Astrocyte (in vitro differentiated cells and primary cell): ENCODE data around the gene NXF1. TPM values are rescaled to one million over a fixed set of nuclear protein-coding genes. Genes with fewer than 3 reads are reported as not detected.
A peak's percentile ranks its signal among the peaks of the same experiment; 100 is the strongest.

Experiments
- DNase-seq: peaks from one replicate; pipeline ENCODE4 v3.0.0-alpha.2; 2010; ENCODE audit warnings: low read depth
- FAIRE-seq: peaks from 2 replicates; lab custom pipeline; 2011; peaks lifted over from hg19 to GRCh38; lab: Jason Lieb, UNC
- H2AFZ ChIP-seq: 2 replicates; pipeline ENCODE4 v1.6.0; 2012; ENCODE audit warnings: low read depth, low read length, inconsistent platforms
- H3K27ac ChIP-seq: 2 replicates; pipeline ENCODE4 v1.5.1; 2011; ENCODE audit warnings: low read depth, low read length, inconsistent platforms
- H3K27me3 ChIP-seq: 2 replicates; pipeline ENCODE4 v1.6.0; 2011; ENCODE audit warnings: low read length, inconsistent platforms; ENCODE audit not compliant: insufficient read depth
- H3K36me3 ChIP-seq: 2 replicates; pipeline ENCODE4 v1.5.1; 2011; ENCODE audit warnings: low read length, inconsistent platforms; ENCODE audit not compliant: insufficient read depth
- H3K4me1 ChIP-seq: 2 replicates; pipeline ENCODE4 v1.5.1; 2011; ENCODE audit warnings: low read length, inconsistent platforms; ENCODE audit not compliant: insufficient read depth
- H3K4me2 ChIP-seq: 2 replicates; pipeline ENCODE4 v1.6.0; 2012; ENCODE audit warnings: low read length, inconsistent platforms
- H3K4me3 ChIP-seq: 2 replicates; pipeline ENCODE4 v1.5.1; 2011; ENCODE audit warnings: low read depth, mild to moderate bottlenecking, low read length, inconsistent platforms; ENCODE audit not compliant: insufficient read depth
- H3K79me2 ChIP-seq: 2 replicates; pipeline ENCODE4 v1.6.0; 2012; ENCODE audit warnings: mild to moderate bottlenecking, low read length, inconsistent platforms; ENCODE audit not compliant: insufficient read depth
- H3K9ac ChIP-seq: 2 replicates; pipeline ENCODE4 v1.6.0; 2012; ENCODE audit warnings: mild to moderate bottlenecking, low read length, inconsistent platforms
- H3K9me3 ChIP-seq: 2 replicates; pipeline ENCODE4 v1.5.1; 2012; ENCODE audit warnings: low read depth, mild to moderate bottlenecking, low read length, inconsistent platforms; ENCODE audit not compliant: insufficient read depth
- H4K20me1 ChIP-seq: 2 replicates; pipeline ENCODE4 v1.6.0; 2012; ENCODE audit warnings: low read length, inconsistent platforms; ENCODE audit not compliant: insufficient read depth
- H3K27ac Mint-ChIP-seq: one replicate; pipeline ENCODE4 v1.8.0; 2021; ENCODE audit warnings: mild to moderate bottlenecking, mixed read lengths; ENCODE audit not compliant: unreplicated experiment
- H3K27me3 Mint-ChIP-seq: one replicate; pipeline ENCODE4 v1.8.0; 2021; ENCODE audit warnings: low read depth, mixed read lengths; ENCODE audit not compliant: unreplicated experiment
- H3K36me3 Mint-ChIP-seq: one replicate; pipeline ENCODE4 v1.8.0; 2021; ENCODE audit warnings: low read depth, mixed read lengths; ENCODE audit not compliant: unreplicated experiment
- H3K4me1 Mint-ChIP-seq: one replicate; pipeline ENCODE4 v1.8.0; 2021; ENCODE audit warnings: low read depth, mixed read lengths; ENCODE audit not compliant: unreplicated experiment
- H3K4me3 Mint-ChIP-seq: one replicate; pipeline ENCODE4 v1.8.0; 2021; ENCODE audit warnings: mild to moderate bottlenecking, moderate library complexity, mixed read lengths; ENCODE audit not compliant: unreplicated experiment
- H3K9me3 Mint-ChIP-seq: one replicate; pipeline ENCODE4 v1.8.0; 2021; ENCODE audit warnings: mild to moderate bottlenecking, mixed read lengths; ENCODE audit not compliant: unreplicated experiment
- EZH2 ChIP-seq: IDR thresholded peaks from 2 replicates; pipeline ENCODE4 v1.6.1; 2012; ENCODE audit warnings: mild to moderate bottlenecking, low read length, inconsistent platforms; ENCODE audit not compliant: insufficient read depth
- total RNA-seq: library from RNA; stranded (reverse); gene quantifications from 2 replicates; pipeline ENCODE4 v1.2.1, GENCODE V29; 2021
- TF ChIP-seq, protein P1 (sequence below): IDR thresholded peaks from 2 replicates; pipeline ENCODE4 v1.5.1; 2011; ENCODE audit warnings: low read depth, mild to moderate bottlenecking, inconsistent platforms, low read length, moderate library complexity; ENCODE audit not compliant: insufficient read depth

Gene NXF1
- total RNA-seq, 1 donor from 2014 or later: 55.9 TPM

DNA sequence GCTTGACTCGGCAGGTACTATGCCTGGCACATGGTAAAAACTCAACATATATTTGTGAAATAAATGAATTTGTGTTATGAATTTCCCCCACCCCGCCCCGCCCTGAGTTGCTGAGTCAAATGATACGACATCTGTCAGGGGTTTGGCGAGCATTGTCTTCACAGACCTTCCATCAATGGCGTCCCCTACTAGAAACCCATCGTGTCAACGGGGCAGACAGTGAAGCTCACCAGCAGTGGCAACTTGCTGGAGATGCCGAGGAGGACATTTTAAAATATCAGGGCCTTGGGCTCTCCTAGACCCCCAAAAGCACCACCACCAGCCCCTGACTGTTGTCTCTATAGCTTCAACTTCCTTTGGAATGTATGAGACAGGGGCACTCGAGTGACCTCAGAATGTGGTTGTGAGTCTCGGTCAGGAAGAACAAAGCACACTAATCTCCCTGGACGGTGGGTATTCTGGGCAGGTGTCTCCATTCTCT lies 761 bp upstream of the NXF1 start:
- Mint-ChIP-seq H3K4me3 (peak overlapping the region; percentile 98), H3K4me1 (peaks cover 24% of the 10 kb centered on the region), H3K36me3 (peaks cover 26% of the 10 kb centered on the region), H3K9me3 (no peaks in the 10 kb centered on the region), H3K27me3 (no peaks in the 10 kb centered on the region), H3K27ac (peak overlapping the region; percentile 92)
- H3K9ac ChIP-seq: peak overlapping the region; percentile 96
- H3K4me2 ChIP-seq: peak overlapping the region; percentile 90
- no peak for FAIRE-seq
- peak overlapping the region; percentile 85 for H3K4me3 ChIP-seq
- peak overlapping the region; percentile 73 for H3K27ac ChIP-seq
- peaks cover 40% of the 10 kb centered on the region for H3K79me2 ChIP-seq
- no peak for TF ChIP-seq EZH2
- TF ChIP-seq, protein P1, sequence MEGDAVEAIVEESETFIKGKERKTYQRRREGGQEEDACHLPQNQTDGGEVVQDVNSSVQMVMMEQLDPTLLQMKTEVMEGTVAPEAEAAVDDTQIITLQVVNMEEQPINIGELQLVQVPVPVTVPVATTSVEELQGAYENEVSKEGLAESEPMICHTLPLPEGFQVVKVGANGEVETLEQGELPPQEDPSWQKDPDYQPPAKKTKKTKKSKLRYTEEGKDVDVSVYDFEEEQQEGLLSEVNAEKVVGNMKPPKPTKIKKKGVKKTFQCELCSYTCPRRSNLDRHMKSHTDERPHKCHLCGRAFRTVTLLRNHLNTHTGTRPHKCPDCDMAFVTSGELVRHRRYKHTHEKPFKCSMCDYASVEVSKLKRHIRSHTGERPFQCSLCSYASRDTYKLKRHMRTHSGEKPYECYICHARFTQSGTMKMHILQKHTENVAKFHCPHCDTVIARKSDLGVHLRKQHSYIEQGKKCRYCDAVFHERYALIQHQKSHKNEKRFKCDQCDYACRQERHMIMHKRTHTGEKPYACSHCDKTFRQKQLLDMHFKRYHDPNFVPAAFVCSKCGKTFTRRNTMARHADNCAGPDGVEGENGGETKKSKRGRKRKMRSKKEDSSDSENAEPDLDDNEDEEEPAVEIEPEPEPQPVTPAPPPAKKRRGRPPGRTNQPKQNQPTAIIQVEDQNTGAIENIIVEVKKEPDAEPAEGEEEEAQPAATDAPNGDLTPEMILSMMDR: no peak
- H3K36me3 ChIP-seq: peaks cover 11% of the 10 kb centered on the region
- DNase-seq: peak; percentile 35
- H2AFZ ChIP-seq: peak overlapping the region; percentile 48
- peaks cover 21% of the 10 kb centered on the region for H3K4me1 ChIP-seq
- H3K9me3 ChIP-seq: no peaks in the 10 kb centered on the region
- H3K27me3 ChIP-seq: no peaks in the 10 kb centered on the region
- H4K20me1 ChIP-seq: peaks cover 38% of the 10 kb centered on the region

DNA sequence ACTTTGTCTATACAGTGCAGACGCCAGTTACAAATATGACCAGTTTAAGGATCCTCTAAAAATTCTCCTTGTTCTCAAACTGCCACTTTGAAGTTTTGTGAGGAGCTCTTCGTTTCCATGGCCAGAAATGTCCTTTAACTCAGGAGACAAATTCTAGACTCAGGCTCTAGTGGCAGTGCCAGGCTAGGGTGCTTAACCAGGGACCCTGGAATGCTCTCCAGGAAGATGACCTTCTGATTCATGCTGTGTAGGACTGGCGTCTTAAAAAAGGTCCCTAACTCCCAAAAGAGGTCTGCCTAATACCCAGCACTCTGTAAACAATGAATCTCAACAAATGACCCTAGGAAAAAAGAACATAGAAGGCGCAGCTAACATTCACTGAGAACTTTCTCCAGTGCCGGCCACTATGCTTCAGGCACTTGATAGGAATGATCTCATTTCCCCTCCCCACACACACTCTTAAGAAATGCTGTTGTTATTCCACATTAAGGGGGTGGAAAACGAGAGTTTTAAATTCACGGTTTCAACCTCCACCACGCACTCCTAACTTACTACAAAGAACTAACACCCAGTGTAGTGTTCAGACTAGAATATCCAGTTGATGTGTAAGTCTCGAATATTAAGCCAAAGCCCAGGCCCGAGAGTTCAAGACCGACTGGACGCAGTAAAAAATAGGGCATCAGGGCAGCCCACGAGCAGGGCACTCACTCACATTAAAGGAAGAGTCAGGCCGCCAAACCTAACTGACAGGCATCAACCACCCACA lies 747 bp downstream of the NXF1 start:
- peaks cover 49% of the 10 kb centered on the region for H4K20me1 ChIP-seq
- no peak for FAIRE-seq

More for the DNA sequence above, 747 bp downstream of the NXF1 start:
- Histone ChIP-seq H3K4me3 (peak overlapping the region; percentile 85), H3K9me3 (no peaks in the 10 kb centered on the region), H3K27ac (peak overlapping the region; percentile 73), H3K4me1 (peaks cover 21% of the 10 kb centered on the region), H3K36me3 (peaks cover 22% of the 10 kb centered on the region), H3K79me2 (peaks cover 43% of the 10 kb centered on the region), H3K27me3 (no peaks in the 10 kb centered on the region), H3K9ac (peak overlapping the region; percentile 96), H3K4me2 (peak overlapping the region; percentile 90), H2AFZ (no peak overlapping the region)
- H3K27ac Mint-ChIP-seq: peak overlapping the region; percentile 94
- no peak for TF ChIP-seq EZH2
- TF ChIP-seq, protein P1: no peak
- H3K9me3 Mint-ChIP-seq: no peaks in the 10 kb centered on the region
- no peaks in the 10 kb centered on the region for H3K27me3 Mint-ChIP-seq
- H3K36me3 Mint-ChIP-seq: peaks cover 29% of the 10 kb centered on the region
- peaks cover 24% of the 10 kb centered on the region for H3K4me1 Mint-ChIP-seq
- H3K4me3 Mint-ChIP-seq: peak overlapping the region; percentile 98
- DNase-seq: peak; percentile 42
